Stimulated activated naive CD8-positive, alpha-beta T cell treated with anti-CD3 and anti-CD28 coated beads, Interleukin-15, Interleukin-2, amounts not matched to agents 100 U/mL and 50 U/mL, for 24 hours (primary cell): Measurements from ENCODE around the gene MPC1.
A peak's percentile ranks its signal among the peaks of the same experiment; 100 is the strongest.
"Not testable (repeated sequence)": the region's sequence is repeated elsewhere in the genome, so short reads cannot be mapped to it uniquely, and the experiment has no call there.

Source experiments
- ATAC-seq: fragments of 150-1000 bp; cut with Tn5 transposase; one replicate; pipeline ENCODE4 v1.10.0; 2021
- DNase-seq: peaks from one replicate; pipeline ENCODE4 v3.0.0; 2021

MPC1 gene

DNA sequence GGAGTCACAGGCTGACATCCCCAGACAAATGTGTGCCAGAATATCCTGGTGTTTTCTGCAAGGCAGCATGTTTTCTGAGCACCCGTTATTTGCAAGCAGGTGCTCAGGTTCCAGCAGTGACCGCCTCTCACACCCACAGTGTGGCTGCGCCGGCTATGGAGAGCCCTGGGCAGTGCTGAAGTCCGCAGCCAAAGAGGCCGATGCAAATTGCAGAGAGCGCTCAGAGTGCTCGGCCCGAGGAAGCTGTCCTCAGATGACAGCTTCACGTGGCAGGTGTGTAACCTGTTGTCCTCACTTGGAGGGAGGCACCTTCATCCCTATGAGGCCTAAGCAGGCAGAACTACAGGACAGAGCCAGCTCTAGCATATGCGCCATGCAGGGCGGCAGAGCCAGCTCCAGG is 23.5 kb upstream of the MPC1 start:
- ATAC-seq (no peak), DNase-seq (no peak)

DNA sequence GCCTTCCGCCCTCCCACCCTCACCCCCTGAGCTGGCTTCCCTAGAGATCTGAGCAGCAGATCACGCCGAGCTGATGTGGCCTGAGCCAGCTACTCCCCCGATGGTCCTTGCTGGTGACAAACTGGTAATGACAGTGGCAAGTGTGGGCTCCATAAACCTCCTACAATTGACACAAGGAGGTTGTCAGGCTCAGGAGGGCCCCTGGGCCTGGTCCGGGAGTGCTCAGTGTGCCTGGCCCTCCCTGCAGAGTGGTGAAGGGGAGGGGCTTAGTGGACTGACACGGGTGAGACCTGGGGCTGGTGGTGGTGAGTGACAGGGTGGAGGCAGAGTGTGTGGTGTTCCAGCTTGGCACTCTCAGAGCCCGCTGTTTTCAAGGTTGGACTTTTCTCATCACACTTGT is 22.6 kb upstream of the MPC1 start:
- no peak for DNase-seq
- no peak for ATAC-seq

DNA sequence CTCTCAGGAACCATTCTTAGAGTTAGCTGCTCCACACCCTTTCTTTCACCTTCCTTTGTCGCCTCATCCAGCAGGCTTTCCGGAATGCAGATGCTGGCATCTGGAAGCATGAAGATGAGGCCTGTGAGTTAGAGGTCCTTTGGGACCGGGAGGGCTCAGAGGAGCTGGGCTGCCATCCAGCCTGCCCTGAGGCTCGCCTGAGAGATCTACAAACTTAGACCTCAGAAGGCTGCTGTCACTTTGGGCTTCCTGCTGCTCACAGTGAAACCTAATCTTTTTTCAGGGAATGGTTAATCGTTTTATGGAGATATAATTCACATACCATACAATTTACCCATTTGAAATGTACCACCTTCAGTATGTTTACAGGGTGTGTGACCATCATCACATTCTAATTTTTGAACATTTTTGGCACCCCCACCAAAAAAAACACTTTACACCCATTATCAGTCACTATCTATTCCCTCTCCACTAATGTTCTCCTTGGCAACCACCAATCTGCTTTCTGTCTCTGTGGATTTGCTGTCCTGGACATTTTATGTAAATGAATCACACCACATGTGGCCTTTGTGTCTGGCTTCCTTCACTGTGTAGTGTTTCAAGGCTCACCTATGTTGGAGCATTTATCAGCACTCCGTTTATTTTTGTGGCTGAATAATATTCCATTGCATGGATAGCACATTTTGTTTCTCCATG is 20.0 kb upstream of the MPC1 start:
- no peak for DNase-seq
- ATAC-seq = no peak

DNA sequence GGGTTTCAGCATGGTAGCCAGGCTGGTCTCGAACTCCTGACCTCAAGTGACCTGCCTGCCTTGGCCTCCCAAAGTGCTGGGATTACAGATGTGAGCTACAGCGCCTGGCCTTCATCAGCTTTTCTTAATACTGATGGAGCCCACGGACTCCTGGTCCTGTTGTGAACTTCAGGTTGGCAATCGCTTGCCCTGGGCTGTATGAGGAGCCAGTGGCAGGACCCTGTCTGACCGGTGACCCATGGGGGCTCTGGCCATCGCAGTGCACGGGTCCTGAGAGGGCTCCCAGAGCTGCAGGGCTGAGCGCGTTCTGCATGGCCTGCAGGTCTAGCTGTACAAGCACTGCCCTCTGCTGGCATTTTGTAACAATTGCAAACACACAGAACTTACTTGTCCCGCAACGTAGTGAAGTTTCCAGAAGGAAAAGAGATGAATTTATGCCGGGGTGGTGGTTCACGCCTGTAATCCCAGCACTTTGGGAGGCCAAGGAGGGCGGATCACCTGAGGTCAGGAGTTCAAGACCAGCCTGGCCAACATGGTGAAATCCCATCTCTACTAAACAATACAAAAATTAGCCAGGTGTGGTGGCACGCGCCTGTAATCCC is 18.0 kb upstream of the MPC1 start:
- DNase-seq (peak; percentile 55), ATAC-seq (peak; percentile 66)

- ATAC-seq (no peak), DNase-seq (no peak)
Measured at GRCh38 chr6:166400181-166400580, 17.4 kb upstream of the MPC1 start.

DNA sequence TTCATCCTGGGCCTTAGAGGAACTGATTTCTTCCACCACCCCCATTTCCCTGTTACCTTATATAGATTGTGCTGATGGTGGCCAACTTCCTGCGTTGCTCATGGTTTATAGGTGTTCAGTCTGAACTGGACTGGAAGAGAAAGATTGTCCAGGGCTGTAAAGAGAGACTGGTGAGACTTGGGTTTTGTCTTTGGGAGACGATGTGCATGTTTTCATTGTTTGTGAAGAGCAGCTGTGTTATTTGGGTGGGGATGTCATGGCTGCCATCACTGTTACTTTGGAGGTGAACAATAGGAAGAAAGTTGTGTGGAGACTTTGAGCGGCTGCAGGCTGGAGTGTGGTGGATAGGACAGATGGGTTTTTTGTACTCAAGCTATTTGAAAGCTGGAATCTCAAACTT is 15.6 kb upstream of the MPC1 start:
- DNase-seq (no peak), ATAC-seq (no peak)

DNA sequence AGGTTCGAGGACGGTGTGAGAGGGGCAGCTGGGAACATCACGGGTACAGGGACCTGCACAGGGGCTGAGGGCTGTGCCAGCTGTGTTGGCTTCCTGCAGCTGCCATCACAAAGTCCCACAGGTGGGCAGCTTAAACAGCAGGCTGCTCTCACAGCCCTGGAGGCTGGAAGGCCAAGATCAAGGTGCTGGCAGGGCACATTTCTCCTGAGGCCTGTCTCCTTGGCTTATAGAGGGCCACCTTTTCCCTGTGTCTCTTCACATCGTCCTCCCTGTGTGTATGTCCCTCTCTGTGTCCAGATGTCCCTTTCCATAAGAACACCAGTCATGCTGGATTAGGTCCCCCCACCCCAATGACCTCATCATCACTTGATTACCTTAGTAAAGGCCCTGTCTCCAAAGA is 15.1 kb upstream of the MPC1 start:
- no peak for DNase-seq
- ATAC-seq = no peak

DNA sequence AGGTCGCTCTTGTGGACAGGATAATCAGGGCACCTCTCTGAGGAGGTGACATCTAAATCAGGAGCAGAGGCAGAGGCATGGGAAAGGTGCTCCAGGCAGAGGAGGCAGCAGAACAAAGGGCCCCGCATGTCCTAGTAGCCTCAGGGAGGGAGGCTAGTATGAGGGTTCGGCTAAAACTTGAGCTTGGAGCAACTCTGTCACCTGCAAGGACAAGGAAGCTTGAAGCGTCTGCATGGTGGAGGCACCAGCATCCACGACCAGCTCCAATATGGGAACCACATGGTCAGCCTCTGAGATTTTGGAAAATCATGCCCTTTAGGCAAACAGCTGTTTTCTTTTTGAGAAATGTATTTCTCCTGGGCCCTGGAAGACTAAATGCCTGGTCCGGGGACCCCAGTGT is 13.0 kb upstream of the MPC1 start:
- ATAC-seq (no peak), DNase-seq (no peak)

DNA sequence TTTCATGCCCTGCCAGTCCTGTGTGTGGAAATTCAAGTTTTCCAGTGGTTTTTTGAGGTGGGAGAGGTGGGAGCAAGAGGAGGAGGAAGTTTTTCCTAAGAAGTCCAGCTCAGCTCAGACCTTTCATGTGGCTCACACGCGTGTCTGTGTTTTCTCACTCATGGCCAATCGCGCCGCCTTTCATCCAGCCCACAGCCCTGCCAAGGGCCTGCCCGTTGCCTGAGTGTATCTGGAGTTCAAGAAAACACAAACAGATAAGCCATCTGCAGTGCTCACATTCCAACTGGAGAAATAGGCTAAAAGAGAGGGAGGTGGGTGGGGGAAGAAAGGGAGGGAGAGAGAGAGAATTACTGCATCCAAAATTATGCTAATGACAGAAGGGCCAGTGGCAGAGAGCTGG is 12.6 kb upstream of the MPC1 start:
- ATAC-seq = no peak
- no peak for DNase-seq

DNA sequence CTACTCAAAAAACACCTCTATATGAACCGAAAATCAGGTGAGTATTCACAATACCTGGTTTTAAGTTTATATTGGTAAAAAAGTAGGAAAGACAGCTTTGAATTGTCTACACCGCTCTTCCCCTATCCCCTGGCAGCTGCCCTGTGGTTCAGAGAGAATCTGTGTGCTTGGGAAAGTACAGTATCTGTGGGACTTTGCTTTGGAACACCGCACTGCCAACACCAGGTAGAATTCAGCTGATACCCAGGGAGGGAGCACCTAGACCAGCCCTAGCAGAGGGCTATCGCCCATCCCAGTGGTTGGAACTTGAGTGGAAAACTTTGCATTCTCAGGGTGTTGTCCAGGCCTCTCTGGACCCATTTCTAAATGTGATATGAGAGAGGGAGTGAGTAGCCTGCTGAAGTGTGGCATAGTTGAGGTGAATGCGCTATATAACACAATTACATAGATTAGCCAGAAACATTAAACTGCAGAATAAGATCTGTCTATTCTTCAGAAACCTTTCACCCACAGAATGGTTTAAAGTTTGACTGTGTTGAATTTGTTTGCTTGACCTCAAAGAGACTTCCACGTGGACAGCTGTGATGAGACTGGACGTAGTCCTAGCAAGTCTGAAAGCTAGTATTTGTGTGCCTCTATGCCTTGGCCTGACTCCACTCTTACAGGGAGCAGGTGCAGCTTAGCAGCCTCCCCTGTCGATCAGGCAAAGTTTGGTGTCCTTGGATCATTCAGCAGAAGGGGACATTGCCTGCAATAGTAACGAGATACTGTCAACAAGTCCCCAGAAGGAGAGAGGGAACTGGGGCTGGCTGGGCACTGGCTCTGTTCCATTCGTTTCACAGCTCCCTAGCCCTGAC is 11.5 kb upstream of the MPC1 start:
- DNase-seq = no peak
- peak; percentile 28 for ATAC-seq

DNA sequence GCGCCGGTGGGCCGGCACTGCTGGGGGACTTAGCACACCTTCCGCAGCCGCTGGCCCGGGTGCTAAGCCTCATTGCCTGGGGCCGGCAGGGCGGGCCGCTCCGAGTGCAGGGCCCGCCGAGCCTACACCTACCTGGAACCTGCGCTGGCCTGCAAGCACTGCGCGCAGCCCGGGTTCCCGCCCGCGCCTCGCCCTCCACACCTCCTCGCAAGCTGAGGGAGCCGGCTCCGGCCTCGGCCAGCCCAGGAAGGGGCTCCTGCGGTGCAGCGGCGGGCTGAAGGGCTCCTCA is 10.7 kb upstream of the MPC1 start:
- ATAC-seq (no peak), DNase-seq (no peak)

GRCh38 chr6:166392755-166393534 is 10.2 kb upstream of the MPC1 start:
- not testable (repeated sequence) for DNase-seq, ATAC-seq

DNA sequence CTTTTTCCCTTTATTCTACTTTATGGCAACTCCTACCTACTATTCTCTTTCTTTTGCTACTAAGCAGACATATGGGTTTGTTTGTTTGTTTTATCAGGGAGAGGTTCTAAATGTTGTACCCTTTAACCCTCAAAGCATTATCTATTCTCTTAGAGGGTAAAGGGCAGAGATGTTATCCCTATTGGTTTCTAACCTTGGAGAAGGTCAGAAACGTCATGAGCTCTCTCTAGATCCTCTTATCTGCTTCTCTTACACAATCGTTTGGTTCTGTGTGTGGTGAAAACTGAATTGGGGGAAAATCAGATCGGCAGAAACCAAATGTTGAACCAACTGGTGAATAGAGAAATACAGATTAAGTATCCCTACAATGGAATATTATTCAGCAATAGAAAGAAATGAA is 6.4 kb upstream of the MPC1 start:
- DNase-seq = no peak
- ATAC-seq = no peak

DNA sequence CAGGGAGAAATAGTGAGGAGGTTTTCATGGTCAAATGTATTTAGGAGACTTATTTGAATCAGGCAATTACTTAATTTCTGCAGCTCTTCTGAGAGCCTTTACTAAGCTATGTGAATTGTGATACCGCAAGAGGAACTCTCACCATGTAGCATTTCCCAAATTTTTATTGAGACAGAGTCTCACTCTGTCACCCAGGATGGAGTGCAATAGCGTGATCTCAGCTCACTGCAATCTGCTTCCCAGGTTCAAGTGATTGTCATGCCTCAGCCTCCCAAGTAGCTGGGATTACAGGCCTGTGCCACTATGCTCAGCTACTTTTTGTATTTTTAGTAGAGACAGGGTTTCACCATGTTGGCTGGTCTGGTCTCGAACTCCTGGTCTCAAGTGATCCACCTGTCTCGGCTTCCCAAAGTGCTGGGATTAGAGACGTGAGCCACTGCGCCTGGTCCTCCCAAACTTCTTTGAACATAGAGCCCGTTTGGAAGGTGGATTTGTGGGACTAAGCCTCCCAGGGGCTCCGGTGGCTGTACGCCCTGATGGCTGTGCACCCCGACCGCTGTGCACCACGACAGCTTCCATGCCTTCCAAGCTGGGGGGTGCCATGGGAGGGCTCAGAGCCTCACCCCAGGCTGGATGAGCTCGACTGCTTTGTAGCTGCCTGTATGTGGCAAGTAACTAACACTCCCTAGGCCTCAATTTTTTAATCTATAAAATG is 5.7 kb upstream of the MPC1 start:
- no peak for DNase-seq

DNA sequence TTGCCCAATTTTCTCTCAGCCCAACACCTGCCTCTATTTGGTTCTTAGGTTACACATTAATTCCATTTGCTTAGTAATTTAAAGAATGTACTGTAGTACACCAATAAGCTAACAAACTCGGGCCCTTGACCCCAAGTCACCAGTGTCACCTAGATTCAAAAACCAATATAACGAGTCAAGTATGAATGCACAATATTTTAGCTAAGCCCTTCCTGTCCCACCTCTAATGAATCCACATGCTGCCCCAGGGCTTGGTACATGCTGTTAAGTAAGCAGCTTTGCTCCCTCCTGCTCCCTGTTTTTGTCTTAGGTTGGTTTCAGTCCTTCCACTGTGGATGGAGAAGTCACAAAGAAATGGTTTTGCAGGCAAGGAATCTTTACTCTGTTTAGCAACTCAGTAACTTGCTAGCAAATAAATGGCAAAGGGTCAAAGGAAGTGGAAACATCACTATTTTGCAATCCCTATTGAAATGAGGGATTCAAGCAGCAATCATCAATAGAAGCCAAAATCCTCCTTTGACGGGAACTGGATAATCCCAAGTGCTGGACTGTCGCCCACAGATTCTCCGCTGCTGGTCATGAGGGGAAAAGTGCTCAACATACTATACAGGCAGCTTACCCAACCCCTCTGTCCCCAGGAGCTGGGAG is 5.0 kb upstream of the MPC1 start:
- ATAC-seq (no peak), DNase-seq (no peak)

More for the DNA sequence above, 5.7 kb upstream of the MPC1 start:
- ATAC-seq = no peak

DNA sequence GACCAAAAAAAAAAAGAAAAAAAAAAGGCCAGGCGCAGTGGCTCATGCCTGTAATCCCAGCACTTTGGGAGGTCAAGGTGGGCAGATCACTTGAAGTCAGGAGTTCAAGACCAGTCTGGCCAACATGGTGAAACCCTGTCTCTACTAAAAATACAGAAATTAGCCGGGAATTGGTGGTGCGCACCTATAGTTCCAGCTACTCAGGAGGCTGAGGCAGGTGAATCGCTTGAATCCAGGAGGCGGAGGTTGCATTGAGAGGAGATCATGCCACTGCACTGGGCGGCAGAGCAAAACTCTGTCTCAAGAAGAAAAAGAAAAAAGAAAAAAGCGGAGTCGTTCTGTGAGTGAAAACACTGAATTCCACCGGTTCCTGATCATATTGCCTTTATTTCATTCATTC is 4.4 kb upstream of the MPC1 start:
- not testable (repeated sequence) for DNase-seq, ATAC-seq

- ATAC-seq (no peak), DNase-seq (no peak)
Measured at GRCh38 chr6:166386111-166386510, 3.4 kb upstream of the MPC1 start.

DNA sequence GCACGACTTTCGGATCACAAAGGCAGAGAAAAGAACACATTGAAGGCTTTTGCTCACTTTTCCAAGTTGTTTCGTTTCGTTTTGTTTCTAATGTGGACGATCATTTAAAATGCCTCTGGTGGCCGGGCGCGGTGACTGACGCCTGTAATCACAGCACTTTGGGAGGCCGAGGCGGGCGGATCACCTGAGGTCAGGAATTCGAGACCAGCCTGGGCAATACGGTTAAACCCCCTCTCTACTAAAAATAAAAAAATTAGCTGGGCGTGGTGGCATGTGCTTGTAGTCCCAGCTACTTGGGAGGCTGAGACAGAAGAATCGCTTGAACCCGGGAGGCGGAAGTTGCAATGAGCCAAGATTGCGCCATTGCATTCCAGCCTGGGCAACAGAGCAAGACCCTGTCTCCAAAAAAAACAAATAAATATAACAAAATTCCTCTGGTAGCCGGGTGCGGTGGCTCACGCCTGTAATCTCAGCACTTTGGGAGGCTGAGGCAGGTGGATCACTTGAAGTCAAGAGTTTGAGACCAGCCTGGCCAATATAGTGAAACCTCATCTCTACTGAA is 1.1 kb upstream of the MPC1 start:
- DNase-seq = peak; percentile 47
- not testable (repeated sequence) for ATAC-seq

DNA sequence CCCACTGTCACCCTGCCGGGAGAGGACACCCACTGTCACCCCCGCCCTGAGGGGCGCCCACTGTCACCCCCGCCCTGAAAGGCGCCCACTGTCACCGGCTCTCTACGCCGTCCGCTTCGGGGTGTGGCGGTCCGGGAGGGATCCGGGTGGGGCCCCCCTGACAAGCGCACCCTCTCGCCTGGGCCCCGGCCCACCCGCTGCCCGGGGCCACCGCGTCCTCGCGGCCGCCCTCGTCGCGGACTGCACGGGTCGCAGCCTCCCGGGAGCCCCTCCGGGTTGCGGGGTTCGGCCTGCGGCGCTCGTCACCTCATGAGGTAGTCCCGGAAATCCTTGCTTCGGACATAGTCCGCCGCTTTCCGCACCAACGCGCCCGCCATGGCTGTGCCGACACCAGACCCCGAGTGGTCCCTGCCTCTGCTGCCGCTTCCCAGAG is 224 bp downstream of the MPC1 start:
- DNase-seq (no peak), ATAC-seq (peak; percentile 0)

DNA sequence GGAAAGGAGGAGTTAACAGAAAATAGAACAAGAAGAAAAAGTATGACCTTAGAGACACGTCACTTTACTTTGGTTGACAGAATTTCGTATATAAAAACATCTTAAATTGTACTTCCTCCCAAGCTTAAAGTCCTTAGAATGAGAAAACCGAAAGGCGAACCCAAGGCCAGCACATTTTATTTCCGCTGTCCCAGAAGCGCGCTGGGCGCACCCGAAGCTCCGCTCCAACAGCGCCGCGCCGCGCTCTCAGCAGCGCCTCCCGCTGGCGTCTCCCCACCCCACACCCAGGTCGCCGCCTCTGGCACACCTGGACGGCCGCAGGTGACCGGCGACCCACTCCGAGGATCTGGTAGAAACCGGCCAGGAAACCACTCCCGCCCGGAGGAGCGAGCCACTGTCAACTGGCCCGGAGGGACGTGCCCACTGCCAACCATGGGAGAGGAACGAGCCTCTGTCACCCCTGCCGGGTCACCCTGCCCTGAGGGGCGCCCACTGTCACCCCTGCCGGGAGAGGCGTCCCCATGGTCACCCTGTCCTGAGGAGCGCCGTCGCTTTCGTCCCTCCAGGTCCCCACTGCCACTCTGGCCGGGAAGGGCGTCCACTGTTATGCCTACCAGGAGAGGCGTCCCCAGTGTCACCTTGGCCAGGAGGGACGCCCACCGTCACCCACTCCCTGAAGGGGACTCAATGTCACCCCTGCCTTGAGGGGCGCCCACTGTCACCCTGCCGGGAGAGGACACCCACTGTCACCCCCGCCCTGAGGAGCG is 824 bp downstream of the MPC1 start:
- DNase-seq (peak; percentile 82), ATAC-seq (peak; percentile 25)
